CD4-positive, alpha-beta T cell (primary cell): ENCODE data around the gene C12orf56. TPM values are rescaled to one million over a fixed set of nuclear protein-coding genes. Genes with fewer than 3 reads are reported as not detected.
"Not testable (repeated sequence)": the region's sequence is repeated elsewhere in the genome, so short reads cannot be mapped to it uniquely, and the experiment has no call there.

ENCODE experiments used
- ATAC-seq: fragments of 200-7000 bp; cut with Tn5 transposase; one replicate; pipeline ENCODE4 v1.10.0; 2022; ENCODE audit warnings: mild to moderate bottlenecking; ENCODE audit not compliant: poor library complexity
- CTCF ChIA-PET: fragments of 350-600 bp; sonication (Branson Sonifier 250); formaldehyde crosslinking; loops from one replicate; lab custom pipeline; 2021; ENCODE audit warnings: antibody characterized with exemption, inconsistent platforms; lab: Charles Lee
- POLR2A ChIA-PET: fragments of 350-600 bp; sonication (Branson Sonifier 250); formaldehyde crosslinking; loops from one replicate; lab custom pipeline; 2021; ENCODE audit warnings: antibody characterized with exemption, inconsistent platforms; lab: Charles Lee
- DNase-seq, 14 experiments: peaks; one replicate each; pipeline ENCODE4 v3.0.0-alpha.2; 2013 to 2020; ENCODE audit warnings: mixed read lengths in 2 of 14
- H3K27ac ChIP-seq, 2 donors: one replicate each; pipeline versions ENCODE4 v1.5.1 to v1.7.0; 2013; ENCODE audit warnings: low read length in 2 of 2, low read depth in 1 of 2, mild to moderate bottlenecking in 1 of 2
- H3K27me3 ChIP-seq, 2 experiments: 1 replicate in 1 of 2; 2 replicates in 1 of 2; pipeline versions ENCODE4 v1.6.1 to v1.7.0; 2013; ENCODE audit warnings: low read length in 2 of 2, control low read depth in 1 of 2, mild to moderate bottlenecking in 1 of 2, moderate library complexity in 1 of 2; ENCODE audit not compliant: insufficient read depth in 2 of 2, control insufficient read depth in 1 of 2
- H3K36me3 ChIP-seq: one replicate; pipeline ENCODE4 v1.6.1; 2013; ENCODE audit warnings: low read length, control low read depth; ENCODE audit not compliant: insufficient read depth
- H3K4me1 ChIP-seq: one replicate; pipeline ENCODE4 v1.6.1; 2013; ENCODE audit warnings: low read length, control low read depth; ENCODE audit not compliant: insufficient read depth
- H3K4me3 ChIP-seq: one replicate; pipeline ENCODE4 v1.5.1; 2013; ENCODE audit warnings: mild to moderate bottlenecking, low read length, moderate library complexity
- H3K9me3 ChIP-seq, 2 experiments: 1 replicate in 1 of 2; 2 replicates in 1 of 2; pipeline versions ENCODE4 v1.6.1 to v1.7.0; 2013; ENCODE audit warnings: low read length in 2 of 2, mild to moderate bottlenecking in 2 of 2, control low read depth in 1 of 2, moderate library complexity in 1 of 2; ENCODE audit not compliant: control insufficient read depth in 1 of 2, insufficient read depth in 1 of 2
- H3K27ac Mint-ChIP-seq: one replicate; pipeline ENCODE4 v1.8.0; 2020; ENCODE audit warnings: mixed read lengths
- H3K27me3 Mint-ChIP-seq: one replicate; pipeline ENCODE4 v1.8.0; 2021; ENCODE audit warnings: mixed read lengths
- H3K36me3 Mint-ChIP-seq: one replicate; pipeline ENCODE4 v1.8.0; 2021; ENCODE audit warnings: low read depth, mixed read lengths
- H3K4me1 Mint-ChIP-seq: one replicate; pipeline ENCODE4 v1.8.0; 2021; ENCODE audit warnings: low read depth, mixed read lengths
- H3K4me3 Mint-ChIP-seq: one replicate; pipeline ENCODE4 v1.8.0; 2020; ENCODE audit warnings: mild to moderate bottlenecking, mixed read lengths
- H3K9me3 Mint-ChIP-seq: one replicate; pipeline ENCODE4 v1.8.0; 2020; ENCODE audit warnings: mixed read lengths
- CTCF ChIP-seq: fragments of 200-600 bp; IDR thresholded peaks from one replicate; pipeline ENCODE4 v1.8.0; 2022; ENCODE audit warnings: antibody characterized with exemption, mild to moderate bottlenecking
- intact Hi-C, 2 experiments: fragments of 100-400 bp; cut with DNase I in 1 of 2; cut with micrococcal nuclease in 1 of 2; formaldehyde crosslinking; loops; one replicate each; pipeline versions ENCODE4 v1.15.1 to v1.9.0; 2023 to 2025; cut with DNase I, micrococcal nuclease
- total RNA-seq, 174 experiments: library from RNA in 2 of 174; stranded (reverse) in 2 of 174; gene quantifications; one replicate each; pipeline ENCODE4 v1.2.3 and lab custom pipeline; 2021 to 2026

C12orf56 gene
- total RNA-seq, 2 experiments from 2014 or later = 0.08 to 0.17 TPM

GRCh38 chr12:64352181-64352580, 38.4 kb downstream of the C12orf56 start:
- intact Hi-C loops = no loop called here
- Mint-ChIP-seq H3K27ac (no peak overlapping the region), H3K4me1 (no peaks in the 10 kb centered on the region), H3K27me3 (no peaks in the 10 kb centered on the region), H3K9me3 (peaks cover 13% of the 10 kb centered on the region), H3K4me3 (no peak overlapping the region), H3K36me3 (peaks cover 4% of the 10 kb centered on the region)
- H3K4me1 ChIP-seq = no peaks in the 10 kb centered on the region
- no peak overlapping the region for H3K27ac ChIP-seq
- CTCF ChIA-PET = no interaction called here
- no peak overlapping the region for H3K4me3 ChIP-seq
- ATAC-seq (no peak), DNase-seq (no peak)
- no peak for TF ChIP-seq CTCF
- H3K27me3 ChIP-seq = no peaks in the 10 kb centered on the region
- POLR2A ChIA-PET = interaction anchor here (0.6 kb wide), 1 partner anchor 788 kb away, joined by 3 read pairs; no protein-coding TSS in a partner anchor
- H3K9me3 ChIP-seq = peaks cover 10 to 15% of the 10 kb centered on the region in 2 experiments
- no peaks in the 10 kb centered on the region for H3K36me3 ChIP-seq

- DNase-seq = no peak
- ChIA-PET CTCF (no interaction called here), POLR2A (no interaction called here)
- peaks cover 10 to 11% of the 10 kb centered on the region in 2 experiments for H3K9me3 ChIP-seq
- no peak for ATAC-seq
- Mint-ChIP-seq H3K4me1 (no peaks in the 10 kb centered on the region), H3K27me3 (no peaks in the 10 kb centered on the region), H3K27ac (no peak overlapping the region), H3K4me3 (no peak overlapping the region), H3K9me3 (peaks cover 9% of the 10 kb centered on the region), H3K36me3 (peaks cover 4% of the 10 kb centered on the region)
- H3K4me3 ChIP-seq = no peak overlapping the region
- no peaks in the 10 kb centered on the region for H3K36me3 ChIP-seq
- TF ChIP-seq CTCF = no peak
- intact Hi-C loops = no loop called here
- no peaks in the 10 kb centered on the region for H3K27me3 ChIP-seq
- no peaks in the 10 kb centered on the region for H3K4me1 ChIP-seq
- no peak overlapping the region for H3K27ac ChIP-seq
Measured at GRCh38 chr12:64351265-64351664, 39.3 kb downstream of the C12orf56 start.

GRCh38 chr12:64347630-64348029, 42.9 kb downstream of the C12orf56 start:
- no peak overlapping the region for H3K27ac ChIP-seq
- no peaks in the 10 kb centered on the region for H3K4me1 Mint-ChIP-seq
- no peak for DNase-seq
- no peak overlapping the region for H3K27ac Mint-ChIP-seq
- no peak overlapping the region for H3K4me3 Mint-ChIP-seq
- no peaks in the 10 kb centered on the region for H3K4me1 ChIP-seq
- no peak for ATAC-seq
- CTCF ChIA-PET = no interaction called here
- H3K9me3 Mint-ChIP-seq = peaks cover 13% of the 10 kb centered on the region
- peaks cover 0 to 7% of the 10 kb centered on the region in 2 experiments for H3K9me3 ChIP-seq
- intact Hi-C loops = no loop called here
- no peaks in the 10 kb centered on the region for H3K36me3 ChIP-seq
- POLR2A ChIA-PET = no interaction called here
- H3K27me3 ChIP-seq = no peaks in the 10 kb centered on the region
- H3K27me3 Mint-ChIP-seq = no peaks in the 10 kb centered on the region
- H3K36me3 Mint-ChIP-seq = peaks cover 9% of the 10 kb centered on the region
- no peak overlapping the region for H3K4me3 ChIP-seq
- TF ChIP-seq CTCF = no peak

GRCh38 chr12:64344631-64345030, 45.9 kb downstream of the C12orf56 start:
- H3K27me3 Mint-ChIP-seq, H3K27me3 ChIP-seq, intact Hi-C loops: not testable (repeated sequence)

GRCh38 chr12:64340546-64340945, 50.0 kb downstream of the C12orf56 start:
- H3K27me3 ChIP-seq, H3K4me3 ChIP-seq, H3K4me1 ChIP-seq, H3K36me3 ChIP-seq, H3K27ac Mint-ChIP-seq, H3K9me3 ChIP-seq, DNase-seq, H3K4me3 Mint-ChIP-seq, H3K4me1 Mint-ChIP-seq, H3K27me3 Mint-ChIP-seq, ATAC-seq, H3K27ac ChIP-seq, H3K9me3 Mint-ChIP-seq, POLR2A ChIA-PET, H3K36me3 Mint-ChIP-seq, intact Hi-C loops, CTCF ChIA-PET: not testable (repeated sequence)

More at GRCh38 chr12:64344631-64345030, 45.9 kb downstream of the C12orf56 start:
- H3K27ac Mint-ChIP-seq, H3K36me3 ChIP-seq, H3K4me1 Mint-ChIP-seq, DNase-seq, H3K36me3 Mint-ChIP-seq, ATAC-seq, H3K27ac ChIP-seq, CTCF ChIA-PET, H3K4me3 ChIP-seq, POLR2A ChIA-PET, H3K9me3 ChIP-seq, H3K4me3 Mint-ChIP-seq, H3K4me1 ChIP-seq: not testable (repeated sequence)
- H3K9me3 Mint-ChIP-seq = peaks cover 13% of the 10 kb centered on the region
